EL (cell line): ENCODE data around the gene KCTD2.
"Not testable (repeated sequence)": the region's sequence is repeated elsewhere in the genome, so short reads cannot be mapped to it uniquely, and the experiment has no call there.

Source experiments
- DNase-seq: peaks from one replicate; pipeline ENCODE4 v3.0.0-alpha.2; 2016

KCTD2 gene

GRCh38 chr17:75020331-75021110 is 26.5 kb upstream of the KCTD2 start:
- no peak for DNase-seq

- no peak for DNase-seq
These were observed 22.2 kb upstream of the KCTD2 start for GRCh38 chr17:75024686-75025397.

GRCh38 chr17:75025398-75025734 is 21.7 kb upstream of the KCTD2 start:
- DNase-seq: not testable (repeated sequence)

GRCh38 chr17:75026650-75027049 is 20.4 kb upstream of the KCTD2 start:
- DNase-seq: not testable (repeated sequence)

- DNase-seq: no peak
These were observed 16.9 kb upstream of the KCTD2 start for GRCh38 chr17:75030161-75030560.

GRCh38 chr17:75031972-75032719 is 14.9 kb upstream of the KCTD2 start:
- peak; percentile 88 for DNase-seq

DNA sequence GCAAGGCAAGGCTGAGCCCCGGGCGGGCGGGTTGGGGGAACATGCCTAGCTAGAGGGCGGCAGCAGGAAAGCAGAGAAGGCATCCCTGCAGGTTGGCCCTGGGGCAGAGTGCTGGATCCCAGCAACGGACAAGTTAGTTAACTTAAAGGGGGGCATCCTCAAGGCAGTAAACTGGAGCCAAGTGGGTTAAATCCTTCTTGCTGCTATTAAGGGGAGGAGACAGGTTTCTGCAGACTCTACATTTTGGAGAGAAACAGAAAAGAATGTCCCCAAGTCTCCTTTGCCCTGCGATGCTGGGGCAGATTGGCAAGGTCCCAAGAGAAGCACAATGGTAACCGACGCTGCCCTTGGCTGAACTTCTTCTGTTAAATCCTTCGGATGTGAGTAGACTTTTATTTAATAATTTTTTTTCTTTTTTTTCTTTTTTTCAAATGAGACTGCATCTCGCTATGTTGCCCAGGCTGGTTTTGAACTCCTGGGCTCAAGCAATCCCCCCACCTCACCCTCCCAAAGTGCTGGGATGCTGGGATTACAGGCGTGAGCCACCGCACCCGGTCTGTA is 14.2 kb upstream of the KCTD2 start:
- no peak for DNase-seq

- DNase-seq: peak; percentile 96
These were observed 13.4 kb upstream of the KCTD2 start for GRCh38 chr17:75033346-75034235.

DNA sequence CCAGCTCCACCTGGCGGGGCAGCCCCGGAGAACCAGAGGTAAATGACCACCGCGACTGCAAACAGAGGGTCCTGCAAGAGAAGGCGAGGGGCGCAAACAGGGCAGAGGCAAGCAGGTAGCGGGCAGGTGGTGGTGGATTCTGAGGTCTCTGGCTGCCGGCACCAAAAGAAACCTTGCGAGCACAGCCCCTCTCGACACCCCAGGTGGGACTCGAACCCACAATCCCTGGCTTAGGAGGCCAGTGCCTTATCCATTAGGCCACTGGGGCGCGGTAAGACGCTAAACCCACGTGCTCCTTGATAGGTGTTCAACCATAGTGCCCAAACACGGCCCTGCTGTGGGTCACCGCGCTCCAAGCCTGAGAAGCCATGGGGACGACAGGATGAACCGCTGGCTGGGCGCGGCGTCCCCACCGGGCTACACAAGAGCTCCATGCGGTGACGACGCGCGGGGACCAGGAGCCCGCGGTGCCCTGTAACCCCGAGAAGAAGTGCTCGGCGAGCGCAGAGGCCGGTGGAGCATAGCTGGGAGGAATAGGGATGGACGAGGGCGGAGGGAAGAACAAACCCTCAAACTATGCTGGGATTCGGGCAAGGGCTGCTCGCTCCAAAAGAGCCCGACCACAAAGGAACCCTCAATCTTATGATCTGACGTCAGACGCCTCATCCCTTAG is 12.7 kb upstream of the KCTD2 start:
- peak; percentile 93 for DNase-seq

- DNase-seq: no peak
These were observed 10.3 kb upstream of the KCTD2 start for GRCh38 chr17:75036643-75037268.

GRCh38 chr17:75039238-75039637 is 7.8 kb upstream of the KCTD2 start:
- no peak for DNase-seq

GRCh38 chr17:75041656-75042280 is 5.3 kb upstream of the KCTD2 start:
- no peak for DNase-seq

GRCh38 chr17:75043789-75044188 is 3.2 kb upstream of the KCTD2 start:
- DNase-seq: not testable (repeated sequence)

DNA sequence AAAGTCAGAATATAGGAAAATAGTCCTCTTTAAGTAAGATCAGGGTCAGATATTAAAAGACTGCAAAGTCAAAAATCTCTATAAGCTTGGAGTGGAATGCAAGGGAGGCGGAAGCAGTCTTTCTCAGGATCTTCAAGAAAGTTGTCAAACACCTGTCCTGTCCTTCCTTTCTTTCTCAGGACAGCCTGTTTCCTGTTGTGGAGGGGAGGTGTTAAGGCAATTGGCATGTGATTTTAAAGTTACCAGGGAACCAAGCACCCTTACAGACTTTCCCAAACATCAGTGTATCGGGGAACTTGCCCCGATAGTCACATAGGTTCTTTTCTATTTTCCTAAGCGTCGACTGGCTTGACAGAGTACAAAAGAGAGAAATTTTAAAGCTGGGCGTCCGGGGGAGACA is 2.3 kb upstream of the KCTD2 start:
- DNase-seq: no peak

GRCh38 chr17:75045946-75046406 is 1.0 kb upstream of the KCTD2 start:
- DNase-seq: not testable (repeated sequence)

DNA sequence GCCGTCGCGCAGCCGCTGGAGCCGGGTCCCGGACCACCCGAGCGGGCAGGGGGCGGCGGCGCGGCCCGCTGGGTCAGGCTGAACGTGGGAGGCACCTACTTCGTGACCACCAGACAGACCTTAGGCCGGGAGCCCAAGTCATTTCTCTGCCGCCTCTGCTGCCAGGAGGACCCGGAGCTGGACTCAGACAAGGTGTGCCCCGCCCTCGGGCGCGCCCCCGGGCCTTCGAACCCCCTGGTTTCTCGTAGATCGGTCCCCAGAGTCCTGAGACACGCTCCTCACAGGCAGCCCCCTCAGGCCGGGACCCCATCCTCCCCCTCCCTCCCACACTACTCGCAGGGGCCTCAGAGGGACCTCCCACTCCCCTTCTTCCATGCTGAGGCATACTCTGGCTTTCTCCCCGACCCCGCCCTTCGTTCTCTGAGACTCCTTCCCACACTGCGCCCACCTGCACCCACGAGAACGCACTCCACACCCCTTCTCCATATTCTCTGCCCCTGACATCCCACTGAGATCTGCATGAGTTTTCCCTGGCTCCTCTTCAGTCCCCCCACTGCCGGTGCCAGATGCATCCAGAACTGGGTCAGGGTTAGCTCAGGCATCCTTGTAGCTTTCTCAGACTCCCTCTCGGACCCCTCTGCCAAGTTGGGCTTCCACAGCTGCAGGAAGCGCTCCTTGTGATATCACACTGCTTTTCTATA is 523 bp downstream of the KCTD2 start:
- no peak for DNase-seq

DNA sequence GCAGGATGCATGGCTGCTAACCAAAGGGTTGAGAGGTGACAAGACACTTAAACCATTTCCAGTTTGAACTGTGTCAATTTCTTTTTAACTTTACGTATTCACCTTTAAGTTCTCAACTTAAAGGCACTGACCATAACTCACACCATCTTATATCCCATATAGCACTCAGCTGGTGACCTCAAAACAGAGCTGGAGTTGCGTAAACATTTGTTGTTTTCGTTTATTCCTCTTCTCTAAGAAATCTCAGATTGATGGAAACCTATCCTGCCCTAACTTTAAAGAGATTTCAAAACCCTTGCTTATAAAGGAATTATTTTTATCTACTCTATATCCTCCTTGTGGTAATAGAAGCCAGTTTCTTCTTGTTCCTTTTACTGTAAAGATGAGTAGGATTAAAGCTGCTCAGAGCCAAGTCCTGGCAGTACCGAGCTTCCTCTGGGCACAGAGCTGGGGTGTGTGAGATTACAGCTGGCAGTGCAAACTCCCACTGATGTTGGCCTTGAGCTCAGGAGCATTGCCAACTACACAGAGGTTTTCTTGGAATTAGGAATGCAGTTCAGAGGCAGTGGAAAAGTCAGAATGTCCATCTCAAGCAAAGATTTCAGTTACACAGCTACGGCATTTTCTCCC is 1.3 kb downstream of the KCTD2 start:
- DNase-seq: no peak

- DNase-seq: no peak
These were observed 2.0 kb downstream of the KCTD2 start for GRCh38 chr17:75049057-75049456.

DNA sequence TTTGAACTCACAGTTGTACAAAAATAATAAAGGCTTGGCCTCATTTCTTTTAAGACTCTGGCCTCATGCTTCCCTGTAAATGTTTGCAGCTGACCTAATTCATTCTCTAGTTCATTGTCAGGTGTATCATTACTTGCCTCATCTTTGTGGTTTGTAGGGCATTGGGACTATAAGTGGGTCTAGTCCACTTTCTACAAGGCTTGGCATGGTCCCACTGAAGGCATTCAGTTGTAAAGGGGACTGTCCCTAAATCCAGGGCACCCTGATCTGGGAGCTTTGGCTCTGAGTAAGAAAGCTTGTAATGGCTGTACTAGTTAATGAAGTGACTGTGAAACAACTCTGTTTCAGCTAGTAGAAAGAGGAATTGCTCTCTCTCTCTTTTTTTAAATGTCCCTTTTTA is 2.7 kb downstream of the KCTD2 start:
- DNase-seq: no peak

DNA sequence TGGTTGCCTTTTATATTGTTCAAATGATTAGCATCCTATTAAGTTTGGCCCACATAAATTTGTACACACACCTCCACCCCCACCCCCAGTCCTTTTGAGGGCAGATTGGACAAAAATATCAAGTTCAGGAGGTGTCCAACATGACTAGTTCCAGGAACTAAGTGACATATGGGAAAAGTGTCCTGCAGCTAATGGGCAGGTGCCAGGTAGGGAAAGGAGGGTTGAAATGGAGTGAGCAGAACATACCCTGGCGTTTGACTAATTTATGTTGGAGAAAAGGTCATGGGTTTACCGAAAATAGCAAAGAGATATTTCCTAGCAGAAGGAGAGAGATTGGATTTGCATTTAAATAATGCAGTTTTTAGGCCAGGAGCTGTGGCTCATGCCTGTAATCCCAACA is 4.9 kb downstream of the KCTD2 start:
- no peak for DNase-seq
